COLO829 (cell line): ENCODE data around the gene RIN3.
"Not testable (repeated sequence)": the region's sequence is repeated elsewhere in the genome, so short reads cannot be mapped to it uniquely, and the experiment has no call there.

Experiments
- DNase-seq: peaks from one replicate; pipeline ENCODE4 v3.0.0; 2012; ENCODE audit warnings: low spot score

Gene RIN3

GRCh38 chr14:92528486-92529100 is 15.0 kb downstream of the RIN3 start:
- DNase-seq, result no peak

- DNase-seq, result no peak
Observed at GRCh38 chr14:92529903-92530302, 16.3 kb downstream of the RIN3 start.

- DNase-seq, result no peak
Observed at GRCh38 chr14:92531106-92531873, 17.7 kb downstream of the RIN3 start.

- no peak for DNase-seq
Observed at GRCh38 chr14:92532490-92533163, 19.0 kb downstream of the RIN3 start.

GRCh38 chr14:92534932-92535643 is 21.5 kb downstream of the RIN3 start:
- peak; percentile 73 for DNase-seq

- DNase-seq, result not testable (repeated sequence)
Observed at GRCh38 chr14:92536231-92536630, 22.6 kb downstream of the RIN3 start.

GRCh38 chr14:92538412-92538985 is 24.9 kb downstream of the RIN3 start:
- no peak for DNase-seq

GRCh38 chr14:92539419-92539818 is 25.8 kb downstream of the RIN3 start:
- DNase-seq, result no peak

GRCh38 chr14:92539875-92540274 is 26.3 kb downstream of the RIN3 start:
- no peak for DNase-seq

- DNase-seq, result peak; percentile 65
Observed at GRCh38 chr14:92540472-92541048, 27.0 kb downstream of the RIN3 start.

- no peak for DNase-seq
Observed at GRCh38 chr14:92542766-92543554, 29.4 kb downstream of the RIN3 start.

- no peak for DNase-seq
Observed at GRCh38 chr14:92544051-92544720, 30.6 kb downstream of the RIN3 start.

- DNase-seq, result peak; percentile 57
Observed at GRCh38 chr14:92546347-92547053, 32.9 kb downstream of the RIN3 start.

- no peak for DNase-seq
Observed at GRCh38 chr14:92549105-92549858, 35.7 kb downstream of the RIN3 start.

- DNase-seq, result no peak
Observed at GRCh38 chr14:92549859-92550230, 36.3 kb downstream of the RIN3 start.

GRCh38 chr14:92551044-92551841 is 37.7 kb downstream of the RIN3 start:
- DNase-seq, result no peak

GRCh38 chr14:92552066-92552465 is 38.5 kb downstream of the RIN3 start:
- DNase-seq, result peak; percentile 58

GRCh38 chr14:92553438-92553837 is 39.9 kb downstream of the RIN3 start:
- no peak for DNase-seq
